ENCODE results near the gene ARF3. TPM values are rescaled to one million over a fixed set of nuclear protein-coding genes. Genes with fewer than 3 reads are reported as not detected.

ARF3 gene
- total RNA-seq, 1 donor from 2014 or later, result 162 TPM

- no peaks in the 10 kb centered on the region for H3K36me3 Mint-ChIP-seq (ENCODE audit: unreplicated experiment)
- H3K4me1 Mint-ChIP-seq (ENCODE audit: low read depth, unreplicated experiment), result peaks cover 13% of the 10 kb centered on the region
- H3K27ac Mint-ChIP-seq (ENCODE audit: unreplicated experiment), result peak overlapping the region; percentile 75
- H3K27me3 Mint-ChIP-seq (ENCODE audit: unreplicated experiment), result peaks cover 5% of the 10 kb centered on the region
- H3K4me3 Mint-ChIP-seq (ENCODE audit: unreplicated experiment), result peak overlapping the region; percentile 9
- peaks cover 6% of the 10 kb centered on the region for H3K9me3 Mint-ChIP-seq (ENCODE audit: unreplicated experiment)
- TF ChIP-seq CTCF (IDR thresholded peaks at IDR 0.05; ENCODE audit: partially characterized antibody, unreplicated experiment), result no peak
- DNase-seq, result no peak
Measured at GRCh38 chr12:48943221-48943620, 14.1 kb downstream of the ARF3 start.

DNA sequence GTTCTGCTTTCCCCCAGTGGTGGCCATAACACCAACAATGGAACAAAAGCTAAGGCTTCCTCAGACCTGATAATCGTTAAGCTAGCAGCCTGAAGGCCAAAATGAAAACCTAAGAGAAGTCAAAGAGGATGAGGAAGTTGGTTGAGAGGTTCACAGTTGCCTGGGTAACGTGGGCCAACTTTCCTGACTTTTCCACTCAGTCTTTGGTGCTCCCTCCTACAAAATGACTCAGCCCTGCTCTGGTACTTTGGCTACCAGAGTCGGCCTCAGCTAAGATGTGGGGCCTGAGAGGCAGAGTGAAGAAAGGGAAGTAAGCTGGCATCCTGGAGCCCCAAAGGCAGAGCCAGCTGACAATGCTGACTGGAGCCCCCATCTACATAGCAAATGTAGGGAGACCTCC lies 17.1 kb downstream of the ARF3 start:
- no peak for DNase-seq
- no peak overlapping the region for H3K4me3 Mint-ChIP-seq (ENCODE audit: unreplicated experiment)
- H3K4me1 Mint-ChIP-seq (ENCODE audit: low read depth, unreplicated experiment), result peaks cover 13% of the 10 kb centered on the region
- no peaks in the 10 kb centered on the region for H3K36me3 Mint-ChIP-seq (ENCODE audit: unreplicated experiment)
- peaks cover 7% of the 10 kb centered on the region for H3K9me3 Mint-ChIP-seq (ENCODE audit: unreplicated experiment)
- H3K27ac Mint-ChIP-seq (ENCODE audit: unreplicated experiment), result no peak overlapping the region
- H3K27me3 Mint-ChIP-seq (ENCODE audit: unreplicated experiment), result peaks cover 5% of the 10 kb centered on the region
- no peak for TF ChIP-seq CTCF (IDR thresholded peaks at IDR 0.05; ENCODE audit: partially characterized antibody, unreplicated experiment)

GRCh38 chr12:48938805-48939204 lies 18.5 kb downstream of the ARF3 start:
- Mint-ChIP-seq H3K4me1 (ENCODE audit: low read depth, unreplicated experiment) (peaks cover 8% of the 10 kb centered on the region), H3K27me3 (ENCODE audit: unreplicated experiment) (peaks cover 5% of the 10 kb centered on the region), H3K36me3 (ENCODE audit: unreplicated experiment) (no peaks in the 10 kb centered on the region), H3K9me3 (ENCODE audit: unreplicated experiment) (peaks cover 7% of the 10 kb centered on the region), H3K27ac (ENCODE audit: unreplicated experiment) (no peak overlapping the region), H3K4me3 (ENCODE audit: unreplicated experiment) (no peak overlapping the region)
- no peak for DNase-seq
- no peak for TF ChIP-seq CTCF (IDR thresholded peaks at IDR 0.05; ENCODE audit: partially characterized antibody, unreplicated experiment)

GRCh38 chr12:48937170-48937569 lies 20.1 kb downstream of the ARF3 start:
- no peak overlapping the region for H3K4me3 Mint-ChIP-seq (ENCODE audit: unreplicated experiment)
- peaks cover 3% of the 10 kb centered on the region for H3K9me3 Mint-ChIP-seq (ENCODE audit: unreplicated experiment)
- no peak for DNase-seq
- H3K4me1 Mint-ChIP-seq (ENCODE audit: low read depth, unreplicated experiment), result no peaks in the 10 kb centered on the region
- TF ChIP-seq CTCF (IDR thresholded peaks at IDR 0.05; ENCODE audit: partially characterized antibody, unreplicated experiment), result no peak
- H3K27me3 Mint-ChIP-seq (ENCODE audit: unreplicated experiment), result no peaks in the 10 kb centered on the region
- H3K27ac Mint-ChIP-seq (ENCODE audit: unreplicated experiment), result no peak overlapping the region
- H3K36me3 Mint-ChIP-seq (ENCODE audit: unreplicated experiment), result no peaks in the 10 kb centered on the region

- no peaks in the 10 kb centered on the region for H3K4me1 Mint-ChIP-seq (ENCODE audit: low read depth, unreplicated experiment)
- peak; percentile 90 for DNase-seq
- no peak overlapping the region for H3K27ac Mint-ChIP-seq (ENCODE audit: unreplicated experiment)
- peak; percentile 90 for TF ChIP-seq CTCF (IDR thresholded peaks at IDR 0.05; ENCODE audit: partially characterized antibody, unreplicated experiment)
- H3K9me3 Mint-ChIP-seq (ENCODE audit: unreplicated experiment), result peaks cover 3% of the 10 kb centered on the region
- no peaks in the 10 kb centered on the region for H3K27me3 Mint-ChIP-seq (ENCODE audit: unreplicated experiment)
- no peaks in the 10 kb centered on the region for H3K36me3 Mint-ChIP-seq (ENCODE audit: unreplicated experiment)
- H3K4me3 Mint-ChIP-seq (ENCODE audit: unreplicated experiment), result no peak overlapping the region
Measured at GRCh38 chr12:48936379-48936979, 20.8 kb downstream of the ARF3 start.
